ENCODE measurements around the gene YY1. TPM values are rescaled to one million over a fixed set of nuclear protein-coding genes. Genes with fewer than 3 reads are reported as not detected.

The YY1 gene
- total and polyA plus RNA-seq, 2 of the 8 experiments (the other 6 are each of a cell fraction or from before 2014, with no cell fraction given), result 26.4 to 106 TPM

- 0 out of 4 replicates have a peak, but pooled peaks of 1 of the 2 experiments have one; percentile 17 for TF ChIP-seq HDAC2 (IDR thresholded peaks at IDR 0.05; ENCODE audit: borderline replicate concordance in 1 of 2, low read depth in 2 of 2, low read length in 2 of 2)
- no peak for TF ChIP-seq CHD7 (IDR thresholded peaks at IDR 0.05; ENCODE audit: insufficient replicate concordance, low read length)
- TF ChIP-seq, protein P1, sequence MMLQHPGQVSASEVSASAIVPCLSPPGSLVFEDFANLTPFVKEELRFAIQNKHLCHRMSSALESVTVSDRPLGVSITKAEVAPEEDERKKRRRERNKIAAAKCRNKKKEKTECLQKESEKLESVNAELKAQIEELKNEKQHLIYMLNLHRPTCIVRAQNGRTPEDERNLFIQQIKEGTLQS (IDR thresholded peaks at IDR 0.05; ENCODE audit: insufficient read depth, low read depth, low read length), result peak; percentile 67; the same call in 1 of the 2 replicates
- TF ChIP-seq NRF1 (IDR thresholded peaks at IDR 0.05; ENCODE audit: low read depth, low read length), result no peak
- peak; percentile 68; the same call in 1 of the 2 replicates for TF ChIP-seq CHD2 (IDR thresholded peaks at IDR 0.05; ENCODE audit: low read length)
- no peak; the same call in 1 of the 2 replicates for TF ChIP-seq BRCA1 (IDR thresholded peaks at IDR 0.05; ENCODE audit: low read depth, low read length)
- peak in 1 of 2 experiments; percentile 71; a peak in 1 of 3 replicates for TF ChIP-seq POLR2A (IDR thresholded peaks at IDR 0.05; ENCODE audit: control extremely low read depth in 1 of 2, low read depth in 2 of 2, low read length in 2 of 2)
These were observed 46.1 kb upstream of the YY1 start (continued) for GRCh38 chr14:100192672-100193416.
